PC-3 (cell line): ENCODE measurements around the gene FEM1A. TPM values are rescaled to one million over a fixed set of nuclear protein-coding genes. Genes with fewer than 3 reads are reported as not detected.

Source experiments
- ATAC-seq: fragments of 200-7000 bp; cut with Tn5 transposase; 2 replicates; pipeline ENCODE4 v1.9.1; 2020; ENCODE audit warnings: mild to moderate bottlenecking, moderate library complexity
- BruUV-seq: library from RNA; stranded (reverse); fragments of 400-500 nt; replicated peaks from 2 replicates; lab custom pipeline; 2021; lab: Mats Ljungman, UMichigan
- CTCF ChIA-PET: fragments of 300-600 bp; sonication (Branson Sonifier 250); formaldehyde crosslinking; loops from one replicate; lab custom pipeline; 2022; ENCODE audit warnings: antibody characterized with exemption; lab: Charles Lee
- POLR2A ChIA-PET: fragments of 300-600 bp; sonication (Branson Sonifier 250); formaldehyde crosslinking; loops from one replicate; lab custom pipeline; 2022; ENCODE audit warnings: antibody characterized with exemption; ENCODE audit not compliant: unreplicated experiment; lab: Charles Lee
- DNase-seq: peaks from one replicate; pipeline ENCODE4 v3.0.0-alpha.2; 2015
- H2AFZ ChIP-seq: fragments of 300-600 bp; sonication (generic); 2 replicates; pipeline ENCODE4 v1.6.0; 2016; ENCODE audit warnings: antibody characterized with exemption, low read length
- H3F3A ChIP-seq: fragments of 300-600 bp; sonication (generic); one replicate; pipeline ENCODE4 v1.6.0; 2017; ENCODE audit warnings: antibody characterized with exemption, low read length, control low read depth, mild to moderate bottlenecking; ENCODE audit not compliant: unreplicated experiment
- H3K27ac ChIP-seq: fragments of 300-600 bp; sonication (generic); 2 replicates; pipeline ENCODE4 v1.5.1; 2016; ENCODE audit warnings: mild to moderate bottlenecking, low read length
- H3K27me3 ChIP-seq: fragments of 300-600 bp; sonication (generic); 2 replicates; pipeline ENCODE4 v1.6.1; 2016; ENCODE audit warnings: low read length, mixed read lengths
- H3K36me3 ChIP-seq: fragments of 300-600 bp; sonication (generic); 2 replicates; pipeline ENCODE4 v1.6.1; 2016; ENCODE audit warnings: low read depth, mixed run types, low read length, mixed read lengths
- H3K4me1 ChIP-seq: fragments of 300-600 bp; sonication (generic); 2 replicates; pipeline ENCODE4 v1.5.1; 2016; ENCODE audit warnings: low read length; ENCODE audit not compliant: insufficient read depth
- H3K4me2 ChIP-seq: fragments of 300-600 bp; sonication (generic); 2 replicates; pipeline ENCODE4 v1.6.0; 2016; ENCODE audit warnings: low read length
- H3K4me3 ChIP-seq: fragments of 300-600 bp; sonication (generic); 2 replicates; pipeline ENCODE4 v1.5.1; 2016; ENCODE audit warnings: mild to moderate bottlenecking, low read length, mixed read lengths
- H3K79me2 ChIP-seq: fragments of 300-600 bp; sonication (generic); 2 replicates; pipeline ENCODE4 v1.6.1; 2017; ENCODE audit warnings: low read length, mixed read lengths
- H3K9ac ChIP-seq: fragments of 300-600 bp; sonication (generic); 2 replicates; pipeline ENCODE4 v1.6.0; 2016; ENCODE audit warnings: mild to moderate bottlenecking, low read length
- H3K9me2 ChIP-seq: fragments of 300-600 bp; sonication (generic); replicated peaks from 2 replicates; pipeline ENCODE4 v1.6.1; 2016; ENCODE audit warnings: mixed run types, low read length, mixed read lengths
- H3K9me3 ChIP-seq: fragments of 300-600 bp; sonication (generic); 2 replicates; pipeline ENCODE4 v1.6.1; 2016; ENCODE audit warnings: low read length, mixed read lengths
- H4K20me1 ChIP-seq: fragments of 300-600 bp; sonication (generic); 2 replicates; pipeline ENCODE4 v1.6.1; 2016; ENCODE audit warnings: low read length, mixed read lengths
- CTCF ChIP-seq: fragments of 300-600 bp; sonication (generic); conservative IDR thresholded peaks from 2 replicates; pipeline ENCODE4 v1.5.1; 2017; ENCODE audit warnings: antibody characterized with exemption, low read depth, mild to moderate bottlenecking, low read length
- EZH2 ChIP-seq: fragments of 300-600 bp; sonication (generic); IDR thresholded peaks from one replicate; pipeline ENCODE4 v1.6.1; 2017; ENCODE audit warnings: antibody characterized with exemption, mild to moderate bottlenecking, low read length; ENCODE audit not compliant: unreplicated experiment
- EZH2phosphoT487 ChIP-seq: fragments of 300-600 bp; sonication (generic); IDR thresholded peaks from 2 replicates; pipeline ENCODE4 v1.6.1; 2018; ENCODE audit warnings: mild to moderate bottlenecking, antibody characterized with exemption, low read length, borderline replicate concordance
- intact Hi-C: fragments of 100-400 bp; cut with micrococcal nuclease; formaldehyde crosslinking; loops from 2 replicates; pipeline ENCODE4 v1.9.0; 2023
- total RNA-seq: library from RNA; depleted of rRNA; stranded (reverse); fragments of >200 nt; gene quantifications from 2 replicates; pipeline ENCODE4 v1.2.3, GENCODE V29; 2014

The FEM1A gene
- total RNA-seq, 1 experiment from 2014 or later: 28.1 TPM

GRCh38 chr19:4748185-4748584, 43.3 kb upstream of the FEM1A start:
- Histone ChIP-seq H2AFZ (no peak overlapping the region), H3K27me3 (peaks cover 10% of the 10 kb centered on the region; the same call in 1 of the 2 replicates), H3K4me3 (no peak overlapping the region), H3K4me2 (no peak overlapping the region), H3K9ac (no peak overlapping the region), H3K4me1 (peaks cover 9% of the 10 kb centered on the region; the same call in 1 of the 2 replicates), H3K27ac (no peak overlapping the region), H3K36me3 (no peaks in the 10 kb centered on the region), H3F3A (no peaks in the 10 kb centered on the region), H4K20me1 (no peaks in the 10 kb centered on the region), H3K79me2 (no peaks in the 10 kb centered on the region), H3K9me3 (no peaks in the 10 kb centered on the region), H3K9me2 (no peaks in the 10 kb centered on the region)
- ChIA-PET POLR2A (no interaction called here), CTCF (no interaction called here)
- DNase-seq: no peak
- no TSS peak for BruUV-seq
- ATAC-seq: no peak
- intact Hi-C loops: no loop called here
- TF ChIP-seq EZH2phosphoT487 (no peak), EZH2 (no peak), CTCF (no peak)

- TF ChIP-seq CTCF: no peak
- no peak for TF ChIP-seq EZH2phosphoT487
- TF ChIP-seq EZH2: no peak
- BruUV-seq: no TSS peak
- Histone ChIP-seq H4K20me1 (no peaks in the 10 kb centered on the region), H3K4me1 (peaks cover 9% of the 10 kb centered on the region; the same call in 1 of the 2 replicates), H3F3A (no peaks in the 10 kb centered on the region), H3K27ac (no peak overlapping the region), H3K27me3 (peaks cover 10% of the 10 kb centered on the region; the same call in 1 of the 2 replicates), H3K4me3 (no peak overlapping the region), H3K9me2 (no peaks in the 10 kb centered on the region), H3K79me2 (no peaks in the 10 kb centered on the region), H3K4me2 (no peak overlapping the region), H3K36me3 (no peaks in the 10 kb centered on the region), H3K9me3 (no peaks in the 10 kb centered on the region), H3K9ac (no peak overlapping the region), H2AFZ (no peak overlapping the region)
- intact Hi-C loops: no loop called here
- POLR2A ChIA-PET: no interaction called here
- CTCF ChIA-PET: no interaction called here
- DNase-seq (peak; percentile 36), ATAC-seq (no peak)
Measured at GRCh38 chr19:4748589-4748988, 42.9 kb upstream of the FEM1A start.

GRCh38 chr19:4749870-4750590, 41.5 kb upstream of the FEM1A start:
- Histone ChIP-seq H3K27ac (no peak overlapping the region), H3K4me2 (no peak overlapping the region), H3K4me3 (no peak overlapping the region), H4K20me1 (no peaks in the 10 kb centered on the region), H3K4me1 (peaks cover 2% of the 10 kb centered on the region; the same call in 1 of the 2 replicates), H3K9me2 (no peaks in the 10 kb centered on the region), H3F3A (no peaks in the 10 kb centered on the region), H3K36me3 (no peaks in the 10 kb centered on the region), H3K79me2 (no peaks in the 10 kb centered on the region), H3K9ac (no peak overlapping the region), H3K27me3 (peaks cover 10% of the 10 kb centered on the region; the same call in 1 of the 2 replicates), H3K9me3 (no peaks in the 10 kb centered on the region), H2AFZ (no peak overlapping the region)
- ChIA-PET POLR2A (no interaction called here), CTCF (no interaction called here)
- no TSS peak for BruUV-seq
- intact Hi-C loops: no loop called here
- TF ChIP-seq EZH2phosphoT487 (no peak), EZH2 (no peak), CTCF (no peak)
- DNase-seq (no peak), ATAC-seq (no peak)
